Large intestine (tissue), 3 donors: ENCODE results near the gene UQCRHL. TPM values are rescaled to one million over a fixed set of nuclear protein-coding genes. Genes with fewer than 3 reads are reported as not detected.
A peak's percentile ranks its signal among the peaks of the same experiment; 100 is the strongest.

Experiments
- DNase-seq, 2 donors: peaks; one replicate each; pipeline versions ENCODE4 v3.0.0 to v3.0.0-alpha.2; 2013
- H3K27ac ChIP-seq: one replicate; pipeline ENCODE4 v1.5.1; 2013; ENCODE audit warnings: low read length
- H3K27me3 ChIP-seq: 2 replicates; pipeline ENCODE4 v1.6.1; 2013; ENCODE audit warnings: low read length; ENCODE audit not compliant: control insufficient read depth, insufficient read depth
- H3K36me3 ChIP-seq: 2 replicates; pipeline ENCODE4 v1.6.1; 2013; ENCODE audit warnings: low read length; ENCODE audit not compliant: control insufficient read depth, insufficient read depth
- H3K4me1 ChIP-seq: one replicate; pipeline ENCODE4 v1.6.1; 2013; ENCODE audit warnings: low read length; ENCODE audit not compliant: control insufficient read depth, insufficient read depth
- H3K4me3 ChIP-seq: one replicate; pipeline ENCODE4 v1.5.1; 2013; ENCODE audit warnings: low read length
- H3K9me3 ChIP-seq: one replicate; pipeline ENCODE4 v1.6.1; 2013; ENCODE audit warnings: mild to moderate bottlenecking, low read depth, low read length, moderate library complexity; ENCODE audit not compliant: control insufficient read depth
- WGBS: methylation state at CpG from one replicate; pipeline ENCODE4 v1.1.5; 2013; ENCODE audit warnings: low lambda C conversion rate; ENCODE audit not compliant: insufficient coverage; 5-methylcytosine and 5-hydroxymethylcytosine counted together
- polyA plus RNA-seq: library from polyadenylated mRNA; unstranded; fragments of 120-200 nt; gene quantifications from one replicate; pipeline ENCODE4 v1.2.1, GENCODE V29; 2013

Gene UQCRHL
- polyA plus RNA-seq, 1 donor: 4.1 TPM

- peaks cover 80% of the 10 kb centered on the region for H3K36me3 ChIP-seq
- H3K27ac ChIP-seq: no peak overlapping the region
- WGBS: 100% methylated on average over 1 of the region's 7 CpGs
- H3K4me1 ChIP-seq: peaks cover 14% of the 10 kb centered on the region
- H3K9me3 ChIP-seq: no peaks in the 10 kb centered on the region
- DNase-seq: peak in 1 of 2 donors; percentile 1
- no peak overlapping the region for H3K4me3 ChIP-seq
- no peaks in the 10 kb centered on the region for H3K27me3 ChIP-seq
Measured at GRCh38 chr1:15768388-15768787, 39.1 kb downstream of the UQCRHL start.

- Histone ChIP-seq H3K9me3 (no peaks in the 10 kb centered on the region), H3K36me3 (peaks cover 79% of the 10 kb centered on the region), H3K27ac (no peak overlapping the region), H3K4me3 (no peak overlapping the region), H3K27me3 (no peaks in the 10 kb centered on the region), H3K4me1 (peaks cover 14% of the 10 kb centered on the region)
- DNase-seq: no peak
- WGBS: no CpG with 5 or more reads among the region's 5 CpGs
Measured at GRCh38 chr1:15767941-15768340, 39.5 kb downstream of the UQCRHL start.

- no CpG with 5 or more reads among the region's 20 CpGs for WGBS
- H3K27ac ChIP-seq: no peak overlapping the region
Measured at GRCh38 chr1:15765495-15766194, 41.8 kb downstream of the UQCRHL start.

GRCh38 chr1:15764890-15765289, 42.6 kb downstream of the UQCRHL start:
- peak in 1 of 2 donors; percentile 1 for DNase-seq
- Histone ChIP-seq H3K4me1 (peaks cover 31% of the 10 kb centered on the region), H3K27me3 (no peaks in the 10 kb centered on the region), H3K9me3 (no peaks in the 10 kb centered on the region), H3K4me3 (no peak overlapping the region), H3K36me3 (peaks cover 54% of the 10 kb centered on the region), H3K27ac (peak overlapping the region; percentile 71)
- no CpG with 5 or more reads among the region's 15 CpGs for WGBS

More at GRCh38 chr1:15765495-15766194, 41.8 kb downstream of the UQCRHL start:
- Histone ChIP-seq H3K9me3 (no peaks in the 10 kb centered on the region), H3K4me3 (no peak overlapping the region), H3K27me3 (no peaks in the 10 kb centered on the region), H3K4me1 (peaks cover 28% of the 10 kb centered on the region), H3K36me3 (peaks cover 62% of the 10 kb centered on the region)
- DNase-seq: no peak

GRCh38 chr1:15764269-15764764, 43.1 kb downstream of the UQCRHL start:
- no CpG with 5 or more reads among the region's 10 CpGs for WGBS
- H3K36me3 ChIP-seq: peaks cover 51% of the 10 kb centered on the region
- peak overlapping the region; percentile 71 for H3K27ac ChIP-seq
- no peaks in the 10 kb centered on the region for H3K9me3 ChIP-seq
- peaks cover 35% of the 10 kb centered on the region for H3K4me1 ChIP-seq
- H3K27me3 ChIP-seq: no peaks in the 10 kb centered on the region
- peak; percentile 75 to 90 for DNase-seq
- H3K4me3 ChIP-seq: no peak overlapping the region

- no peaks in the 10 kb centered on the region for H3K9me3 ChIP-seq
- H3K4me3 ChIP-seq: no peak overlapping the region
- no CpG with 5 or more reads among the region's 10 CpGs for WGBS
- no peak overlapping the region for H3K27ac ChIP-seq
- H3K36me3 ChIP-seq: peaks cover 33% of the 10 kb centered on the region
- peak in 1 of 2 donors; percentile 1 for DNase-seq
- H3K4me1 ChIP-seq: peaks cover 43% of the 10 kb centered on the region
- no peaks in the 10 kb centered on the region for H3K27me3 ChIP-seq
Measured at GRCh38 chr1:15762546-15762945, 44.9 kb downstream of the UQCRHL start.

- WGBS: no CpG with 5 or more reads among the region's 8 CpGs
Measured at GRCh38 chr1:15761366-15762128, 45.9 kb downstream of the UQCRHL start.

GRCh38 chr1:15760520-15761211, 46.8 kb downstream of the UQCRHL start:
- H3K27me3 ChIP-seq: no peaks in the 10 kb centered on the region
- H3K4me1 ChIP-seq: peaks cover 59% of the 10 kb centered on the region
- H3K36me3 ChIP-seq: peaks cover 17% of the 10 kb centered on the region
- peak overlapping the region; percentile 89 for H3K4me3 ChIP-seq
- WGBS: no CpG with 5 or more reads among the region's 12 CpGs
- no peaks in the 10 kb centered on the region for H3K9me3 ChIP-seq
- DNase-seq: peak in 1 of 2 donors; percentile 62
- peak overlapping the region; percentile 55 for H3K27ac ChIP-seq

More at GRCh38 chr1:15761366-15762128, 45.9 kb downstream of the UQCRHL start:
- Histone ChIP-seq H3K27ac (peak overlapping the region; percentile 55), H3K36me3 (peaks cover 25% of the 10 kb centered on the region), H3K27me3 (no peaks in the 10 kb centered on the region), H3K9me3 (no peaks in the 10 kb centered on the region), H3K4me1 (peaks cover 52% of the 10 kb centered on the region), H3K4me3 (peak overlapping the region; percentile 89)
- DNase-seq: peak in 1 of 2 donors; percentile 16

GRCh38 chr1:15758953-15759661, 48.3 kb downstream of the UQCRHL start:
- WGBS: no CpG with 5 or more reads among the region's 58 CpGs
- DNase-seq: peak in 1 of 2 donors; percentile 57
- Histone ChIP-seq H3K4me3 (peak overlapping the region; percentile 89), H3K9me3 (no peaks in the 10 kb centered on the region), H3K4me1 (peaks cover 57% of the 10 kb centered on the region), H3K36me3 (peaks cover 4% of the 10 kb centered on the region), H3K27me3 (no peaks in the 10 kb centered on the region), H3K27ac (peak overlapping the region; percentile 55)
